Measurements from ENCODE around the gene ZBTB17.

- TF ChIP-seq, protein P1, sequence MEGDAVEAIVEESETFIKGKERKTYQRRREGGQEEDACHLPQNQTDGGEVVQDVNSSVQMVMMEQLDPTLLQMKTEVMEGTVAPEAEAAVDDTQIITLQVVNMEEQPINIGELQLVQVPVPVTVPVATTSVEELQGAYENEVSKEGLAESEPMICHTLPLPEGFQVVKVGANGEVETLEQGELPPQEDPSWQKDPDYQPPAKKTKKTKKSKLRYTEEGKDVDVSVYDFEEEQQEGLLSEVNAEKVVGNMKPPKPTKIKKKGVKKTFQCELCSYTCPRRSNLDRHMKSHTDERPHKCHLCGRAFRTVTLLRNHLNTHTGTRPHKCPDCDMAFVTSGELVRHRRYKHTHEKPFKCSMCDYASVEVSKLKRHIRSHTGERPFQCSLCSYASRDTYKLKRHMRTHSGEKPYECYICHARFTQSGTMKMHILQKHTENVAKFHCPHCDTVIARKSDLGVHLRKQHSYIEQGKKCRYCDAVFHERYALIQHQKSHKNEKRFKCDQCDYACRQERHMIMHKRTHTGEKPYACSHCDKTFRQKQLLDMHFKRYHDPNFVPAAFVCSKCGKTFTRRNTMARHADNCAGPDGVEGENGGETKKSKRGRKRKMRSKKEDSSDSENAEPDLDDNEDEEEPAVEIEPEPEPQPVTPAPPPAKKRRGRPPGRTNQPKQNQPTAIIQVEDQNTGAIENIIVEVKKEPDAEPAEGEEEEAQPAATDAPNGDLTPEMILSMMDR (IDR thresholded peaks at IDR 0.05; ENCODE audit: poor library complexity) = no peak
- TF ChIP-seq EZH2 (IDR thresholded peaks at IDR 0.05; ENCODE audit: borderline replicate concordance) (no peak), EZH2phosphoT487 (IDR thresholded peaks at IDR 0.05; ENCODE audit: low read depth, severe bottlenecking, unreplicated experiment) (no peak)
These were observed 59.0 kb downstream of the ZBTB17 start for GRCh38 chr1:15916916-15917315.

Measured in hepatocyte (in vitro differentiated cells).